Urinary bladder (tissue), 4 donors: ENCODE measurements around the gene TMED5. TPM values are rescaled to one million over a fixed set of nuclear protein-coding genes. Genes with fewer than 3 reads are reported as not detected.

Source experiments
- DNase-seq: peaks from one replicate; pipeline ENCODE4 v3.0.0-alpha.2; 2015; ENCODE audit errors: extremely low spot score
- H3K27ac ChIP-seq: one replicate; pipeline ENCODE4 v1.5.1; 2013; ENCODE audit warnings: low read depth, mild to moderate bottlenecking, moderate library complexity
- H3K36me3 ChIP-seq: one replicate; pipeline ENCODE4 v1.6.1; 2013; ENCODE audit warnings: mild to moderate bottlenecking, moderate library complexity; ENCODE audit not compliant: insufficient read depth
- H3K4me1 ChIP-seq: one replicate; pipeline ENCODE4 v1.6.1; 2013; ENCODE audit warnings: mild to moderate bottlenecking, moderate library complexity; ENCODE audit not compliant: insufficient read depth
- H3K4me3 ChIP-seq: one replicate; pipeline ENCODE4 v1.5.1; 2013; ENCODE audit warnings: low read depth, low read length
- WGBS: extraction: QIAGEN DNeasy Blood & Tissue Kit; methylation state at CpG from one replicate; pipeline ENCODE4 v1.1.7; 2013; 5-methylcytosine and 5-hydroxymethylcytosine counted together
- polyA plus RNA-seq: library from polyadenylated mRNA; stranded (reverse); fragments of 200-250 nt; gene quantifications from one replicate; pipeline ENCODE4 v1.2.3, GENCODE V29; 2013
- total RNA-seq: library from RNA; depleted of rRNA; stranded (reverse); fragments of >200 nt; gene quantifications from one replicate; pipeline ENCODE4 v1.2.3, GENCODE V29; 2014
- donor health status: healthy with polysubstance abuse.
- donor health status: healthy.

Gene TMED5
- total and polyA plus RNA-seq, 2 donors = 31.5 to 72.3 TPM

- H3K27ac ChIP-seq = no peak overlapping the region
- H3K4me1 ChIP-seq = no peaks in the 10 kb centered on the region
- H3K36me3 ChIP-seq = no peaks in the 10 kb centered on the region
- H3K4me3 ChIP-seq = no peak overlapping the region
- no peak for DNase-seq
Measured at GRCh38 chr1:93129507-93130099, 50.6 kb downstream of the TMED5 start.

- WGBS = 69% methylated on average over 4 of the region's 4 CpGs
- no peak for DNase-seq
- H3K4me1 ChIP-seq = no peaks in the 10 kb centered on the region
- H3K27ac ChIP-seq = no peak overlapping the region
- no peak overlapping the region for H3K4me3 ChIP-seq
- no peaks in the 10 kb centered on the region for H3K36me3 ChIP-seq
Measured at GRCh38 chr1:93124556-93125355, 55.5 kb downstream of the TMED5 start.

- no peak for DNase-seq
- Histone ChIP-seq H3K4me3 (no peak overlapping the region), H3K4me1 (no peaks in the 10 kb centered on the region), H3K36me3 (no peaks in the 10 kb centered on the region), H3K27ac (no peak overlapping the region)
- WGBS = 96% methylated on average over 4 of the region's 4 CpGs
Measured at GRCh38 chr1:93123201-93123783, 56.9 kb downstream of the TMED5 start.

GRCh38 chr1:93120614-93121013, 59.6 kb downstream of the TMED5 start:
- H3K4me1 ChIP-seq = no peaks in the 10 kb centered on the region
- no peak overlapping the region for H3K4me3 ChIP-seq
- peaks cover 3% of the 10 kb centered on the region for H3K36me3 ChIP-seq
- DNase-seq = no peak
- no peak overlapping the region for H3K27ac ChIP-seq

- 96% methylated on average over 2 of the region's 2 CpGs for WGBS
- no peak overlapping the region for H3K27ac ChIP-seq
- DNase-seq = no peak
- H3K4me3 ChIP-seq = no peak overlapping the region
- H3K4me1 ChIP-seq = no peaks in the 10 kb centered on the region
- H3K36me3 ChIP-seq = peaks cover 3% of the 10 kb centered on the region
Measured at GRCh38 chr1:93114391-93114790, 65.8 kb downstream of the TMED5 start.

GRCh38 chr1:93113127-93113526, 67.1 kb downstream of the TMED5 start:
- H3K36me3 ChIP-seq = peaks cover 3% of the 10 kb centered on the region
- 97% methylated on average over 3 of the region's 3 CpGs for WGBS
- DNase-seq = no peak
- H3K4me3 ChIP-seq = no peak overlapping the region
- no peaks in the 10 kb centered on the region for H3K4me1 ChIP-seq
- no peak overlapping the region for H3K27ac ChIP-seq

- peaks cover 3% of the 10 kb centered on the region for H3K36me3 ChIP-seq
- H3K27ac ChIP-seq = no peak overlapping the region
- H3K4me3 ChIP-seq = no peak overlapping the region
- H3K4me1 ChIP-seq = no peaks in the 10 kb centered on the region
- DNase-seq = no peak
Measured at GRCh38 chr1:93111561-93111960, 68.7 kb downstream of the TMED5 start.

GRCh38 chr1:93111065-93111464, 69.1 kb downstream of the TMED5 start:
- no peak for DNase-seq
- H3K27ac ChIP-seq = no peak overlapping the region

GRCh38 chr1:93109578-93109977, 70.6 kb downstream of the TMED5 start:
- no peak for DNase-seq
- Histone ChIP-seq H3K4me3 (no peak overlapping the region), H3K4me1 (no peaks in the 10 kb centered on the region), H3K27ac (no peak overlapping the region), H3K36me3 (no peaks in the 10 kb centered on the region)
- WGBS = 96% methylated on average over 2 of the region's 2 CpGs

More at GRCh38 chr1:93111065-93111464, 69.1 kb downstream of the TMED5 start:
- Histone ChIP-seq H3K4me1 (no peaks in the 10 kb centered on the region), H3K36me3 (peaks cover 2% of the 10 kb centered on the region), H3K4me3 (no peak overlapping the region)
- 50% methylated on average over 1 of the region's 1 CpG for WGBS

GRCh38 chr1:93108335-93108734, 71.9 kb downstream of the TMED5 start:
- WGBS = 98% methylated on average over 2 of the region's 2 CpGs
- Histone ChIP-seq H3K4me1 (no peaks in the 10 kb centered on the region), H3K27ac (no peak overlapping the region), H3K4me3 (no peak overlapping the region), H3K36me3 (no peaks in the 10 kb centered on the region)
- no peak for DNase-seq

- H3K27ac ChIP-seq = no peak overlapping the region
- no peaks in the 10 kb centered on the region for H3K36me3 ChIP-seq
- over 99% methylated on average over 4 of the region's 4 CpGs for WGBS
- DNase-seq = no peak
- H3K4me3 ChIP-seq = no peak overlapping the region
- H3K4me1 ChIP-seq = no peaks in the 10 kb centered on the region
Measured at GRCh38 chr1:93107395-93107794, 72.8 kb downstream of the TMED5 start.

GRCh38 chr1:93106226-93106625, 74.0 kb downstream of the TMED5 start:
- Histone ChIP-seq H3K36me3 (no peaks in the 10 kb centered on the region), H3K4me1 (no peaks in the 10 kb centered on the region), H3K4me3 (no peak overlapping the region), H3K27ac (no peak overlapping the region)
- no peak for DNase-seq
- WGBS = 91% methylated on average over 2 of the region's 2 CpGs

GRCh38 chr1:93102142-93102541, 78.1 kb downstream of the TMED5 start:
- Histone ChIP-seq H3K4me3 (no peak overlapping the region), H3K36me3 (peaks cover 2% of the 10 kb centered on the region), H3K27ac (no peak overlapping the region), H3K4me1 (no peaks in the 10 kb centered on the region)
- DNase-seq = no peak
- 95% methylated on average over 4 of the region's 4 CpGs for WGBS
